AG10803 (cell line): Measurements from ENCODE around the gene CHCHD1.

Source experiments
- DNase-seq: peaks from one replicate; pipeline ENCODE4 v3.0.0; 2010; ENCODE audit warnings: low read depth
- H3K4me3 ChIP-seq: 2 replicates; pipeline ENCODE4 v1.5.1; 2011; ENCODE audit warnings: mild to moderate bottlenecking, low read length, control low read depth
- TF ChIP-seq, protein P1 (sequence below): conservative IDR thresholded peaks from 2 replicates; pipeline ENCODE4 v1.5.1; 2011; ENCODE audit warnings: mild to moderate bottlenecking, low read length, control low read depth, inconsistent platforms

The CHCHD1 gene

DNA sequence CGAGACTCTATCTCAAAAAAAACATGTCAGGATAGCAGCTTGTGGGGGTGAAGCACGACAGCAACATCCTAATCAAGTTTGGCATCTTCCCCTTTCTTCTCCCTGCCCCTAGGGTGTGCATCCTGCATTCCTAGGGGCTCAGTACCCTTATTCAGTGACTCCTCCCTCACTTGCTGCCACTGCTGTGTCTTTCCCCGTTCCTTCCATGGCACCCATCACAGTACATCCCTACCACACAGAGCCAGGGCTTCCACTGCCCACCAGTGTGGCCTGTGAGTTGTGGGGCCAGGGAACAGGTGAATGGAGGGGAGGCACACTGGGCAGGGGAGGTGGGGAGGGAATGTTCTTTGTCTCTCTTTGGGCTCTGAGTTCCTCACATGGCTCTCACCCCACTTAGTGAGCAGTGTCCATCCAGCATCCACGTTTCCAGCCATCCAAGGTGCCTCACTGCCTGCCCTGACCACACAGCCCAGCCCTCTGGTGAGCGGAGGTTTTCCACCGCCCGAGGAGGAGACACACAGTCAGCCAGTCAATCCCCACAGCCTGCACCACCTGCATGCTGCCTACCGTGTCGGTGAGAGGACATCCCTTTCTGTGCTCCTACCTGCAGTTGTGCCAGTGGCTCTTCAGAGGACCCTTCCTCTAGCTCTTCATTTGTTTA lies 18.2 kb downstream of the CHCHD1 start:
- H3K4me3 ChIP-seq, result no peak overlapping the region
- TF ChIP-seq, protein P1, sequence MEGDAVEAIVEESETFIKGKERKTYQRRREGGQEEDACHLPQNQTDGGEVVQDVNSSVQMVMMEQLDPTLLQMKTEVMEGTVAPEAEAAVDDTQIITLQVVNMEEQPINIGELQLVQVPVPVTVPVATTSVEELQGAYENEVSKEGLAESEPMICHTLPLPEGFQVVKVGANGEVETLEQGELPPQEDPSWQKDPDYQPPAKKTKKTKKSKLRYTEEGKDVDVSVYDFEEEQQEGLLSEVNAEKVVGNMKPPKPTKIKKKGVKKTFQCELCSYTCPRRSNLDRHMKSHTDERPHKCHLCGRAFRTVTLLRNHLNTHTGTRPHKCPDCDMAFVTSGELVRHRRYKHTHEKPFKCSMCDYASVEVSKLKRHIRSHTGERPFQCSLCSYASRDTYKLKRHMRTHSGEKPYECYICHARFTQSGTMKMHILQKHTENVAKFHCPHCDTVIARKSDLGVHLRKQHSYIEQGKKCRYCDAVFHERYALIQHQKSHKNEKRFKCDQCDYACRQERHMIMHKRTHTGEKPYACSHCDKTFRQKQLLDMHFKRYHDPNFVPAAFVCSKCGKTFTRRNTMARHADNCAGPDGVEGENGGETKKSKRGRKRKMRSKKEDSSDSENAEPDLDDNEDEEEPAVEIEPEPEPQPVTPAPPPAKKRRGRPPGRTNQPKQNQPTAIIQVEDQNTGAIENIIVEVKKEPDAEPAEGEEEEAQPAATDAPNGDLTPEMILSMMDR, result no peak
- DNase-seq, result no peak

DNA sequence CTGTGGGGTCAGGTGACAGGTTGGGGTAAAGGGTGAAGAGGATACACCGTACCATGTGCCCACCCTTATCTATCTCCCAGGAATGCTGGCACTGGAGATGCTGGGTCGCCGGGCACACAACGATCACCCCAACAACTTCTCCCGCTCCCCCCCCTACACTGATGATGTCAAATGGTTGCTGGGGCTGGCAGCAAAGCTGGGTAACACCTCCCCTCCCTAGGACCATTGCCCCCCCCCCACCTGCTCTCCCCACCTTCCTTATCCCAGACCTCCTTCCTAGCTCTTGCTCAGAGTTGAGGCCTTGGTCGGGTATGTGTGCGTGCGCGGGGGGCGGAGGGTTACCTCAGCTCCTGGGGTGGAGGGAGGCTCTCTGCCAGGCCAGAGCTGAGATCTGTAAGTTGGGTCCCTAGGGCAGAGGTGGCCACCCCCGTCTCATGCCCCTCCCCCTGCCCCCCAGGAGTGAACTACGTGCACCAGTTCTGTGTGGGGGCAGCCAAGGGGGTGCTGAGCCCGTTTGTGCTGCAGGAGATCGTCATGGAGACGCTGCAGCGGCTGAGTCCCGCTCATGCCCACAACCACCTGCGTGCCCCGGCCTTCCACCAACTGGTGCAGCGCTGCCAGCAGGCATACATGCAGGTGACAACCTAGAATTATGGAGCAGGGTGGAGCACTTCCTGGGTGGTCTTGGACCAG lies 18.9 kb downstream of the CHCHD1 start:
- no peak overlapping the region for H3K4me3 ChIP-seq
- TF ChIP-seq, protein P1, result no peak
- DNase-seq, result no peak

DNA sequence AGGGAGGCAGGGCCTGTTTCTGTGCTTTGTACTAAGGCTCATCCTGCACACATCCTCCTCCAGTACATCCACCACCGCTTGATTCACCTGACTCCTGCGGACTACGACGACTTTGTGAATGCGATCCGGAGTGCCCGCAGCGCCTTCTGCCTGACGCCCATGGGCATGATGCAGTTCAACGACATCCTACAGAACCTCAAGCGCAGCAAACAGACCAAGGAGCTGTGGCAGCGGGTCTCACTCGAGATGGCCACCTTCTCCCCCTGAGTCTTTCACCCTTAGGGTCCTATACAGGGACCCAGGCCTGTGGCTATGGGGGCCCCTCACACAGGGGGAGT lies 19.4 kb downstream of the CHCHD1 start:
- H3K4me3 ChIP-seq, result no peak overlapping the region
- TF ChIP-seq, protein P1, result no peak

DNA sequence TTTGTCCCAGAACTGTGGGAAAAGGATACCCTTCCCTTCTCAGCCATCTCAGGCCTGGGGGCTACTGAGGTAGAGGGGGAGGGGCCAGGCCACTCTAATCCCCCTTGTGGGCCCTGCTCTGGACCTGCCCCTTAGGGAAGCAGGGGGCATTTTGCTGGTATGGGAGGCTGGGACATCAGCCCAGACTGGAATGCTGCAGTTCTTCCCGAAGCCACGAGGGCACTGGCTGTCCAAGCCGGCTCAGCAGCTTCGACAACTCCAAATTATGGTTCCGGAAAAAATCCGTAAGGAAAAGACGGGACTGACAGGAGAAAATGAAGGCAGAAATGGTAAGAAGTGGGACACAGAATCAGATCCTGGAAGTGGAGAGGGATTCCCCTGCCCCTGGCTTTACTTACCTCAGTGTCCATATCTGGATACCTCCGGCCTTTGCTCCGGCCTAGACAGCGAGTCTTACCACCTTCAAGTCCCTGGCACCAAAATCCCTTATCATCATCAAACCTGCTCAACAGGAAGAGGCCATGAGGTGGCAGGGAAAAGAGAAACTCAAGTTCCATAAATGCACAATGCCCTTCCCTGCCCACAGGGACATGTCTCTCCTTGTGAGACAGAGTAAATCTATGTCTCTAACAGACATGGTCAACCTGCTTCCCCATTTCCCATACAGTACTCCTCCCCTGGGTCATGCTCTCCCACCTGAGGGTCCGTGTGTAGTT lies 20.6 kb downstream of the CHCHD1 start:
- no peak for DNase-seq
- TF ChIP-seq, protein P1, result peak; percentile 19; the same call in 1 of the 2 replicates
- H3K4me3 ChIP-seq, result no peak overlapping the region

More for the DNA sequence above, 19.4 kb downstream of the CHCHD1 start:
- DNase-seq, result no peak

DNA sequence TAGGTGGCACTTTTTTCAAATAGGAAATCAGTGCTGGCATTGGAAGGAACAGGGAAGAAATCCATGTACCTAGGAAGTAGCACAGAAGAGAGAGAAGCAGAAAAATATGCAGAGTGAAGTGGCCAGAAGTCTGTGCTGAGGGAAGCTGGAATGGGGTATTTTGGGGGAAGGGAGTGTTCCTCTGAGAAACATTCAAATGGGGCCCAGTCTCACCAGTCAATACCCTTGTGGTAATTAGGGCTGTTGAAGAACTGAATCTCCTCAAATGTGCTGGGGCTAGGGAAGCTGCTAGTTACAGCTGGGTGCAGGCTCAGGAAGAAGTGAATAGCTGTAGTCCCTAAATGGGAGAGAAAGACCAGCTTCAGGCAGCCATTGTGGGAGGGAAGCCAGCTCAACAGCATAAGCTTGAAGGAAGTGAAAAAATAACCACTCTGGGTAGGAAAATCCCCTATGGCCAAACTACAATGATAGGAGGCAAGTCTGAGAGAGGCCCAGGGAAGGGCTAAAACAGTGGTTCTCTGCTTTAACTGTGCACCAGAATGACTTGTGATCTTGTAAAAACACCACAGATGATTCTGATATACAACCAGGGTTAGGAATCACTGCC lies 21.9 kb downstream of the CHCHD1 start:
- H3K4me3 ChIP-seq, result no peak overlapping the region
- TF ChIP-seq, protein P1, result no peak
- no peak for DNase-seq

DNA sequence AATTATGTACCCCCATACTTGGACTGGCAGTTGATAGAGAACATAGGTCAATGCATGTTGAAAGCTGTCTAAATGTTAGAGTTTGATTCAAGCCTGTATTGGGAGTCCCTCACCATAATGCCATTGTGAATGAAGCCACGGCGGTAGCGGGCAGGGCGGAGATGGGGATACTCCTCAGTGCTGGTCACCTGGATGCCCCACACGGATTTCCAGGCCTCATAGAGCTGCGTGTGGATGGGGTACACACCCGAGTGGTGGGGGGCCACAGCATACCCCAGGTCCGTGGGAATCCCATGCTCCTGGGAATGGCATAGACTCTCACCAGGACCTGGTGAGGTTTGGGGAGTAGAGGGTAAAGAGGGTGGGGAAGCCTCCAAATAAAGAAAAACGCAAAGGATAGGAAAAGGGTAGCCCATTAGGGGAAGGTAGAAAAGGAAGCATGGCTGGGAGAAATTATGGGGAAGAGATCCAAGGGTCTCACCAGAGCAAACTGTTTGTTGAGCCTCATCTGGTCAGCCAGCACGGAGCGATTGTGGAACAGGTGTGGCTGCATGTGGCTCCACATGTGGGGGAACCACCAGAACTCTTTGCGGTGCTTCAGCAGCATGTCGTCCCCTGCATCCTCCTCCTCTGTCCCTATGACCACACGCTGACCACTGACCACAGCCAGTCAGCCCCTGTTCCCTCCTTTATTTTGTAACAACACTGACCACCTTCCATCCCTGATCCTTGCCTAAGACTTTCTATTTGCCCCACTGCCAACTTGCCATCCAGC lies 24.5 kb downstream of the CHCHD1 start:
- H3K4me3 ChIP-seq, result no peak overlapping the region
- TF ChIP-seq, protein P1, result no peak
- DNase-seq, result no peak
